Measurements from ENCODE around the gene PHLDA3.

DNA sequence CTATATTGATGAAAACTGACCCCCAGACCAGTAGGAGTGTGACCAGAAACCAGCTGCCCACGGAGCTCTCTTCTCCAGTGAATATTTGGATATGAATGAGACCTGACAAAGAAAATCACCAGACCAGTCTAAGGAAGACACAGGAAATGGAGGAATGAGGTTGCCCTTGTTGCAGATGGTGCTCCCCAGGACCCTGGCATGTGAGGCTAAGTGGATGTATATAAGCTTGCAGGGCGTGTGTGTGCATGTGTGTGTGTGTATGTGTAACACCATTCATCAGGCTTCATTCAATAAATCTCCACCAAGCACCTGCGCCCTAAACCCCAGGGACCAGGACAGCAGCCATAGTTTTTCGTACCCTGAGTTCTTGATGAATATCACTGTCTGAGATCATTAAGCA, 14.4 kb downstream of the PHLDA3 start:
- TF ChIP-seq, protein P1, sequence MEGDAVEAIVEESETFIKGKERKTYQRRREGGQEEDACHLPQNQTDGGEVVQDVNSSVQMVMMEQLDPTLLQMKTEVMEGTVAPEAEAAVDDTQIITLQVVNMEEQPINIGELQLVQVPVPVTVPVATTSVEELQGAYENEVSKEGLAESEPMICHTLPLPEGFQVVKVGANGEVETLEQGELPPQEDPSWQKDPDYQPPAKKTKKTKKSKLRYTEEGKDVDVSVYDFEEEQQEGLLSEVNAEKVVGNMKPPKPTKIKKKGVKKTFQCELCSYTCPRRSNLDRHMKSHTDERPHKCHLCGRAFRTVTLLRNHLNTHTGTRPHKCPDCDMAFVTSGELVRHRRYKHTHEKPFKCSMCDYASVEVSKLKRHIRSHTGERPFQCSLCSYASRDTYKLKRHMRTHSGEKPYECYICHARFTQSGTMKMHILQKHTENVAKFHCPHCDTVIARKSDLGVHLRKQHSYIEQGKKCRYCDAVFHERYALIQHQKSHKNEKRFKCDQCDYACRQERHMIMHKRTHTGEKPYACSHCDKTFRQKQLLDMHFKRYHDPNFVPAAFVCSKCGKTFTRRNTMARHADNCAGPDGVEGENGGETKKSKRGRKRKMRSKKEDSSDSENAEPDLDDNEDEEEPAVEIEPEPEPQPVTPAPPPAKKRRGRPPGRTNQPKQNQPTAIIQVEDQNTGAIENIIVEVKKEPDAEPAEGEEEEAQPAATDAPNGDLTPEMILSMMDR (IDR thresholded peaks at IDR 0.05), result no peak
- no peak for TF ChIP-seq POLR2A (IDR thresholded peaks at IDR 0.05)
